Astrocyte (in vitro differentiated cells and primary cell): ENCODE measurements around the gene WFDC8. TPM values are rescaled to one million over a fixed set of nuclear protein-coding genes. Genes with fewer than 3 reads are reported as not detected.

Experiments used
- DNase-seq: peaks from one replicate; pipeline ENCODE4 v3.0.0-alpha.2; 2010; ENCODE audit warnings: low read depth
- FAIRE-seq: peaks from 2 replicates; lab custom pipeline; 2011; peaks lifted over from hg19 to GRCh38; lab: Jason Lieb, UNC
- H2AFZ ChIP-seq: 2 replicates; pipeline ENCODE4 v1.6.0; 2012; ENCODE audit warnings: low read depth, low read length, inconsistent platforms
- H3K27ac ChIP-seq: 2 replicates; pipeline ENCODE4 v1.5.1; 2011; ENCODE audit warnings: low read depth, low read length, inconsistent platforms
- H3K27me3 ChIP-seq: 2 replicates; pipeline ENCODE4 v1.6.0; 2011; ENCODE audit warnings: low read length, inconsistent platforms; ENCODE audit not compliant: insufficient read depth
- H3K36me3 ChIP-seq: 2 replicates; pipeline ENCODE4 v1.5.1; 2011; ENCODE audit warnings: low read length, inconsistent platforms; ENCODE audit not compliant: insufficient read depth
- H3K4me1 ChIP-seq: 2 replicates; pipeline ENCODE4 v1.5.1; 2011; ENCODE audit warnings: low read length, inconsistent platforms; ENCODE audit not compliant: insufficient read depth
- H3K4me2 ChIP-seq: 2 replicates; pipeline ENCODE4 v1.6.0; 2012; ENCODE audit warnings: low read length, inconsistent platforms
- H3K4me3 ChIP-seq: 2 replicates; pipeline ENCODE4 v1.5.1; 2011; ENCODE audit warnings: low read depth, mild to moderate bottlenecking, low read length, inconsistent platforms; ENCODE audit not compliant: insufficient read depth
- H3K79me2 ChIP-seq: 2 replicates; pipeline ENCODE4 v1.6.0; 2012; ENCODE audit warnings: mild to moderate bottlenecking, low read length, inconsistent platforms; ENCODE audit not compliant: insufficient read depth
- H3K9ac ChIP-seq: 2 replicates; pipeline ENCODE4 v1.6.0; 2012; ENCODE audit warnings: mild to moderate bottlenecking, low read length, inconsistent platforms
- H3K9me3 ChIP-seq: 2 replicates; pipeline ENCODE4 v1.5.1; 2012; ENCODE audit warnings: low read depth, mild to moderate bottlenecking, low read length, inconsistent platforms; ENCODE audit not compliant: insufficient read depth
- H4K20me1 ChIP-seq: 2 replicates; pipeline ENCODE4 v1.6.0; 2012; ENCODE audit warnings: low read length, inconsistent platforms; ENCODE audit not compliant: insufficient read depth
- H3K27ac Mint-ChIP-seq: one replicate; pipeline ENCODE4 v1.8.0; 2021; ENCODE audit warnings: mild to moderate bottlenecking, mixed read lengths; ENCODE audit not compliant: unreplicated experiment
- H3K27me3 Mint-ChIP-seq: one replicate; pipeline ENCODE4 v1.8.0; 2021; ENCODE audit warnings: low read depth, mixed read lengths; ENCODE audit not compliant: unreplicated experiment
- H3K36me3 Mint-ChIP-seq: one replicate; pipeline ENCODE4 v1.8.0; 2021; ENCODE audit warnings: low read depth, mixed read lengths; ENCODE audit not compliant: unreplicated experiment
- H3K4me1 Mint-ChIP-seq: one replicate; pipeline ENCODE4 v1.8.0; 2021; ENCODE audit warnings: low read depth, mixed read lengths; ENCODE audit not compliant: unreplicated experiment
- H3K4me3 Mint-ChIP-seq: one replicate; pipeline ENCODE4 v1.8.0; 2021; ENCODE audit warnings: mild to moderate bottlenecking, moderate library complexity, mixed read lengths; ENCODE audit not compliant: unreplicated experiment
- H3K9me3 Mint-ChIP-seq: one replicate; pipeline ENCODE4 v1.8.0; 2021; ENCODE audit warnings: mild to moderate bottlenecking, mixed read lengths; ENCODE audit not compliant: unreplicated experiment
- CTCF ChIP-seq: IDR thresholded peaks from 2 replicates; pipeline ENCODE4 v1.5.1; 2011; ENCODE audit warnings: low read depth, mild to moderate bottlenecking, inconsistent platforms, low read length, moderate library complexity; ENCODE audit not compliant: insufficient read depth
- EZH2 ChIP-seq: IDR thresholded peaks from 2 replicates; pipeline ENCODE4 v1.6.1; 2012; ENCODE audit warnings: mild to moderate bottlenecking, low read length, inconsistent platforms; ENCODE audit not compliant: insufficient read depth
- total RNA-seq: library from RNA; stranded (reverse); gene quantifications from 2 replicates; pipeline ENCODE4 v1.2.1, GENCODE V29; 2021

Gene WFDC8
- total RNA-seq, 1 donor from 2014 or later: not detected

DNA sequence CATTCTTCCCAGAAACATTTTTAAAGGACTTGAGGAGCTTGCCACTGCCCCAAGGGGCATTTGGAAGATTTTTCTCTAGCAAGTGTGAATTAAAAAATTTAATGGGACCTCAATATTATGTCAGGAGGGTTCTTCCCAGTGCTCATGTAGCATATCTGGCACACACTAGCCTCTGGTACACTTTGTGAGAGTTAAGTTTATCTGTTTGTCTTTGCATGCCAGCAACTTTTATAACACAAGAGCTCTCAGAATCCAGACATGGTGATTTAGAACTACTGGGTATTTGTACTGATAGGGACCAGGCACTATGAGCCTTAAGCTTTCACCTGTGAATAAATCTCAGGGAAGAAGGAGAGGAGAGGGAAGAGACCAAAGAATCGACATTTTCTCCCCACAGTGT is 76.5 kb downstream of the WFDC8 start:
- peaks cover 6% of the 10 kb centered on the region for H3K4me1 Mint-ChIP-seq
- Histone ChIP-seq H3K36me3 (no peaks in the 10 kb centered on the region), H3K4me3 (no peak overlapping the region), H3K79me2 (no peaks in the 10 kb centered on the region), H2AFZ (no peak overlapping the region), H3K9ac (no peak overlapping the region), H3K4me2 (no peak overlapping the region), H3K27ac (no peak overlapping the region), H3K4me1 (no peaks in the 10 kb centered on the region), H3K9me3 (no peaks in the 10 kb centered on the region), H3K27me3 (peaks cover 4% of the 10 kb centered on the region), H4K20me1 (no peaks in the 10 kb centered on the region)
- H3K36me3 Mint-ChIP-seq: no peaks in the 10 kb centered on the region
- DNase-seq: no peak
- no peak for TF ChIP-seq EZH2
- no peak for TF ChIP-seq CTCF
- no peak overlapping the region for H3K4me3 Mint-ChIP-seq
- H3K27ac Mint-ChIP-seq: no peak overlapping the region
- H3K27me3 Mint-ChIP-seq: no peaks in the 10 kb centered on the region
- H3K9me3 Mint-ChIP-seq: no peaks in the 10 kb centered on the region
- FAIRE-seq: no peak

Other genes with a start within 250 kb of the WFDC8 start
- gene SDC4, start 230.9 kb downstream of the WFDC8 start, total RNA-seq: 125 and 135 TPM in 2 replicates
- gene SYS1, start 216.1 kb downstream of the WFDC8 start, total RNA-seq: 20.4 and 25.2 TPM in 2 replicates
- gene TP53TG5, start 201.0 kb downstream of the WFDC8 start, total RNA-seq: not detected in 2 replicates
- 10.7 and 11.3 TPM in 2 replicates for gene DBNDD2, start 171.0 kb downstream of the WFDC8 start, total RNA-seq
- 83.7 and 91.4 TPM in 2 replicates for gene PIGT, start 163.1 kb downstream of the WFDC8 start, total RNA-seq
- gene WFDC2, start 109.5 kb downstream of the WFDC8 start, total RNA-seq: 2.4 and 4.1 TPM in 2 replicates
- gene SPINT3, start 63.7 kb downstream of the WFDC8 start, total RNA-seq: not detected in 2 replicates
- not detected in 2 replicates for gene WFDC6, start 39.8 kb downstream of the WFDC8 start, total RNA-seq
- gene EPPIN, start 31.9 kb downstream of the WFDC8 start, total RNA-seq: not detected in 2 replicates
- not detected in 2 replicates for gene WFDC10A, start 50.5 kb upstream of the WFDC8 start, total RNA-seq
- gene WFDC9, start 52.0 kb upstream of the WFDC8 start, total RNA-seq: not detected in 2 replicates
- gene WFDC11, start 91.0 kb upstream of the WFDC8 start, total RNA-seq: not detected in 2 replicates
- gene WFDC13, start 122.8 kb upstream of the WFDC8 start, total RNA-seq: not detected in 2 replicates
- not detected in 2 replicates for gene WFDC10B, start 125.7 kb upstream of the WFDC8 start, total RNA-seq
- gene SPINT4, start 143.1 kb upstream of the WFDC8 start, total RNA-seq: not detected in 2 replicates
- 2.0 and 2.2 TPM in 2 replicates for gene WFDC3, start 212.6 kb upstream of the WFDC8 start, total RNA-seq
- gene DNTTIP1, start 212.7 kb upstream of the WFDC8 start, total RNA-seq: 28.1 and 28.7 TPM in 2 replicates
- gene UBE2C, start 233.4 kb upstream of the WFDC8 start, total RNA-seq: 6.2 and 12.3 TPM in 2 replicates
- gene TNNC2, start 248.0 kb upstream of the WFDC8 start, total RNA-seq: not detected in 2 replicates